MM.1S (cell line): ENCODE data around the gene VPREB1.

ENCODE experiments used
- DNase-seq: peaks from one replicate; pipeline ENCODE4 v3.0.0-alpha.2; 2015
- H2AFZ ChIP-seq: fragments of 300-600 bp; sonication (generic); 2 replicates; pipeline ENCODE4 v1.6.0; 2016; ENCODE audit warnings: antibody characterized with exemption, low read length
- H3F3A ChIP-seq: fragments of 300-600 bp; sonication (generic); 2 replicates; pipeline ENCODE4 v1.6.1; 2016; ENCODE audit warnings: mild to moderate bottlenecking, antibody characterized with exemption, low read length, moderate library complexity, mixed read lengths; ENCODE audit not compliant: insufficient read depth
- H3K27ac ChIP-seq: fragments of 300-600 bp; sonication (generic); 2 replicates; pipeline ENCODE4 v1.5.1; 2016; ENCODE audit warnings: mild to moderate bottlenecking, low read length
- H3K27me3 ChIP-seq: fragments of 300-600 bp; sonication (generic); replicated peaks from 2 replicates; pipeline ENCODE4 v1.6.0; 2016; ENCODE audit warnings: low read length; ENCODE audit not compliant: insufficient read depth
- H3K36me3 ChIP-seq: fragments of 300-600 bp; sonication (generic); replicated peaks from 2 replicates; pipeline ENCODE4 v1.6.1; 2016; ENCODE audit warnings: mild to moderate bottlenecking, low read length, mixed read lengths; ENCODE audit not compliant: insufficient read depth
- H3K4me1 ChIP-seq: fragments of 300-600 bp; sonication (generic); 2 replicates; pipeline ENCODE4 v1.6.1; 2016; ENCODE audit warnings: low read length, mixed read lengths
- H3K4me2 ChIP-seq: fragments of 300-600 bp; sonication (generic); 2 replicates; pipeline ENCODE4 v1.6.0; 2016; ENCODE audit warnings: low read depth, low read length
- H3K4me3 ChIP-seq: fragments of 300-600 bp; sonication (generic); 2 replicates; pipeline ENCODE4 v1.5.1; 2016; ENCODE audit warnings: low read length, mixed read lengths
- H3K79me2 ChIP-seq: fragments of 300-600 bp; sonication (generic); 2 replicates; pipeline ENCODE4 v1.6.1; 2016; ENCODE audit warnings: mixed run types, low read length, mixed read lengths
- H3K9ac ChIP-seq: fragments of 300-600 bp; sonication (generic); 2 replicates; pipeline ENCODE4 v1.6.1; 2016; ENCODE audit warnings: low read length, mixed read lengths
- H3K9me2 ChIP-seq: fragments of 300-600 bp; sonication (generic); replicated peaks from 2 replicates; pipeline ENCODE4 v1.6.1; 2016; ENCODE audit warnings: mild to moderate bottlenecking, low read length, mixed read lengths; ENCODE audit not compliant: insufficient read depth
- H3K9me3 ChIP-seq: fragments of 300-600 bp; sonication (generic); replicated peaks from 2 replicates; pipeline ENCODE4 v1.6.1; 2016; ENCODE audit warnings: mild to moderate bottlenecking, low read length, mixed read lengths; ENCODE audit not compliant: insufficient read depth
- H4K20me1 ChIP-seq: fragments of 300-600 bp; sonication (generic); 2 replicates; pipeline ENCODE4 v1.6.1; 2016; ENCODE audit warnings: mild to moderate bottlenecking, low read length, moderate library complexity, mixed read lengths; ENCODE audit not compliant: insufficient read depth
- CTCF ChIP-seq: fragments of 300-600 bp; sonication (generic); IDR thresholded peaks from 2 replicates; pipeline ENCODE4 v1.5.1; 2016; ENCODE audit warnings: antibody characterized with exemption, low read length, mixed read lengths
- EZH2 ChIP-seq: fragments of 300-600 bp; sonication (generic); optimal IDR thresholded peaks from 2 replicates; pipeline ENCODE3; 2017; ENCODE audit warnings: low read depth, mild to moderate bottlenecking, antibody characterized with exemption, low read length, mixed read lengths
- EZH2phosphoT487 ChIP-seq: fragments of 300-600 bp; sonication (generic); IDR thresholded peaks from 2 replicates; pipeline ENCODE4 v1.6.1; 2018; ENCODE audit warnings: antibody characterized with exemption, low read length

Gene VPREB1

GRCh38 chr22:22244316-22245250 is at the start of gene VPREB1:
Gene VPREB1 (plus strand): TSS chr22:22244786. CDS start chr22:22244814, 28 bp downstream.
- H3K9ac ChIP-seq, result no peak within 1 kb of the TSS
- H3F3A ChIP-seq, result peaks cover 10% of the 10 kb centered on the region
- peaks cover 41% of the 10 kb centered on the region for H3K4me1 ChIP-seq
- no peak within 1 kb of the TSS for H3K27ac ChIP-seq
- no peaks in the 10 kb centered on the region for H3K9me2 ChIP-seq
- H2AFZ ChIP-seq, result peak within 1 kb of the TSS; percentile 42; the same call in 1 of the 2 replicates
- no peaks in the 10 kb centered on the region for H3K36me3 ChIP-seq
- no peaks in the 10 kb centered on the region for H3K27me3 ChIP-seq
- no peaks in the 10 kb centered on the region for H3K79me2 ChIP-seq
- TF ChIP-seq CTCF, result no peak
- TF ChIP-seq EZH2phosphoT487, result no peak
- no peak for TF ChIP-seq EZH2
- no peaks in the 10 kb centered on the region for H3K9me3 ChIP-seq
- H4K20me1 ChIP-seq, result no peaks in the 10 kb centered on the region
- no peak within 1 kb of the TSS for H3K4me3 ChIP-seq
- peak; percentile 45 for DNase-seq
- H3K4me2 ChIP-seq, result no peak within 1 kb of the TSS

GRCh38 chr22:22194931-22195264 is 49.7 kb upstream of the VPREB1 start:
- no peak for DNase-seq
- H3K9me3 ChIP-seq, result no peaks in the 10 kb centered on the region
- H3K27ac ChIP-seq, result no peak overlapping the region
- peaks cover 9% of the 10 kb centered on the region; the same call in 1 of the 2 replicates for H3K79me2 ChIP-seq
- H3K9ac ChIP-seq, result no peak overlapping the region
- no peaks in the 10 kb centered on the region for H3K9me2 ChIP-seq
- H4K20me1 ChIP-seq, result no peaks in the 10 kb centered on the region
- TF ChIP-seq EZH2phosphoT487 (no peak), EZH2 (no peak)
- H2AFZ ChIP-seq, result peak overlapping the region; percentile 22; the same call in 1 of the 2 replicates
- H3K4me2 ChIP-seq, result peak overlapping the region; percentile 35; the same call in 1 of the 2 replicates
- H3K36me3 ChIP-seq, result no peaks in the 10 kb centered on the region
- H3K4me3 ChIP-seq, result no peak overlapping the region
- peaks cover 13% of the 10 kb centered on the region for H3F3A ChIP-seq
- peaks cover 18% of the 10 kb centered on the region for H3K4me1 ChIP-seq
- no peaks in the 10 kb centered on the region for H3K27me3 ChIP-seq

- H3K79me2 ChIP-seq, result peaks cover 9% of the 10 kb centered on the region; the same call in 1 of the 2 replicates
- H3K9me2 ChIP-seq, result no peaks in the 10 kb centered on the region
- no peaks in the 10 kb centered on the region for H3K36me3 ChIP-seq
- peak overlapping the region; percentile 90 for H3K27ac ChIP-seq
- peaks cover 24% of the 10 kb centered on the region for H3K4me1 ChIP-seq
- H2AFZ ChIP-seq, result peak overlapping the region; percentile 62
- H4K20me1 ChIP-seq, result no peaks in the 10 kb centered on the region
- TF ChIP-seq EZH2phosphoT487, result no peak
- peak; percentile 97 for TF ChIP-seq CTCF
- H3K9ac ChIP-seq, result peak overlapping the region; percentile 71
- H3F3A ChIP-seq, result peaks cover 17% of the 10 kb centered on the region
- H3K4me3 ChIP-seq, result peak overlapping the region; percentile 63
- H3K4me2 ChIP-seq, result peak overlapping the region; percentile 93
- H3K9me3 ChIP-seq, result no peaks in the 10 kb centered on the region
- DNase-seq, result peak; percentile 97
- H3K27me3 ChIP-seq, result no peaks in the 10 kb centered on the region
Measured at GRCh38 chr22:22195265-22196017, 49.1 kb upstream of the VPREB1 start.
